Left colon (tissue), 2 donors: ENCODE measurements around the gene CDC42BPB. TPM values are rescaled to one million over a fixed set of nuclear protein-coding genes. Genes with fewer than 3 reads are reported as not detected.
"Not testable (repeated sequence)": the region's sequence is repeated elsewhere in the genome, so short reads cannot be mapped to it uniquely, and the experiment has no call there.

Experiments
- ATAC-seq: fragments of 200-7000 bp; cut with Tn5 transposase; one replicate; pipeline ENCODE4 v1.9.1; 2020; ENCODE audit warnings: mild to moderate bottlenecking, moderate library complexity
- DNase-seq, 2 donors: peaks; one replicate each; pipeline ENCODE4 v3.0.0-alpha.2; 2020
- intact Hi-C, 2 donors: fragments of 100-400 bp; cut with DNase I in 1 of 2; cut with micrococcal nuclease in 1 of 2; formaldehyde crosslinking; loops; one replicate each; pipeline versions ENCODE4 v1.11.2 to v1.14.0; 2022; cut with DNase I, micrococcal nuclease
- total RNA-seq, 2 donors: library from RNA; stranded (reverse); fragmentation: NEBNext Ultra II Directional; extraction: Animal tissue kit (Norgen Biotek cat#: 25700); gene quantifications; one replicate each; pipeline ENCODE4 v1.2.1, GENCODE V29; 2021
- donor health status: DM: no; HTN: no; CAD: no.
- donor health status: DM: yes; HTN: yes; CAD: no.

Gene CDC42BPB
- total RNA-seq, 2 donors from 2014 or later: 75.5 to 85.2 TPM

GRCh38 chr14:102906616-102907302, 150.6 kb downstream of the CDC42BPB start:
- no peak for ATAC-seq
- peak in 1 of 2 donors; percentile 18 for DNase-seq
- intact Hi-C loops: no loop called here

GRCh38 chr14:102905116-102906108, 151.9 kb downstream of the CDC42BPB start:
- no peak for ATAC-seq
- intact Hi-C loops: no loop called here
- no peak for DNase-seq

GRCh38 chr14:102903889-102904512, 153.3 kb downstream of the CDC42BPB start:
- DNase-seq (no peak), ATAC-seq (no peak)
- intact Hi-C loops: no loop called here

GRCh38 chr14:102903248-102903888, 154.0 kb downstream of the CDC42BPB start:
- no peak for ATAC-seq
- DNase-seq: no peak
- intact Hi-C loops: no loop called here

- no peak for DNase-seq
- no peak for ATAC-seq
- intact Hi-C loops: no loop called here
Observed at GRCh38 chr14:102902523-102903247, 154.7 kb downstream of the CDC42BPB start.

GRCh38 chr14:102902086-102902485, 155.3 kb downstream of the CDC42BPB start:
- no peak for DNase-seq
- ATAC-seq: no peak
- intact Hi-C loops: no loop called here

GRCh38 chr14:102901633-102902032, 155.7 kb downstream of the CDC42BPB start:
- ATAC-seq (no peak), DNase-seq (no peak)

GRCh38 chr14:102900631-102901571, 156.4 kb downstream of the CDC42BPB start:
- no peak for DNase-seq

More at GRCh38 chr14:102901633-102902032, 155.7 kb downstream of the CDC42BPB start:
- intact Hi-C loops: no loop called here

GRCh38 chr14:102899516-102899900, 157.8 kb downstream of the CDC42BPB start:
- DNase-seq (no peak), ATAC-seq (no peak)
- intact Hi-C loops: no loop called here

More at GRCh38 chr14:102900631-102901571, 156.4 kb downstream of the CDC42BPB start:
- no peak for ATAC-seq
- intact Hi-C loops: no loop called here

GRCh38 chr14:102898776-102899515, 158.4 kb downstream of the CDC42BPB start:
- ATAC-seq: no peak
- intact Hi-C loops: no loop called here
- DNase-seq: no peak

- intact Hi-C loops: no loop called here
- ATAC-seq (no peak), DNase-seq (no peak)
Observed at GRCh38 chr14:102898298-102898697, 159.1 kb downstream of the CDC42BPB start.

- intact Hi-C loops: no loop called here
Observed at GRCh38 chr14:102897299-102898027, 159.9 kb downstream of the CDC42BPB start.

GRCh38 chr14:102896735-102897134, 160.6 kb downstream of the CDC42BPB start:
- intact Hi-C loops, DNase-seq, ATAC-seq: not testable (repeated sequence)

More at GRCh38 chr14:102897299-102898027, 159.9 kb downstream of the CDC42BPB start:
- DNase-seq: no peak
- no peak for ATAC-seq

- DNase-seq (peak; percentile 32 to 62), ATAC-seq (peak; percentile 28)
- intact Hi-C loops: no loop called here
Observed at GRCh38 chr14:102893452-102893851, 163.9 kb downstream of the CDC42BPB start.

- intact Hi-C loops: no loop called here
- DNase-seq (no peak), ATAC-seq (no peak)
Observed at GRCh38 chr14:102892651-102893050, 164.7 kb downstream of the CDC42BPB start.

- DNase-seq: no peak
- ATAC-seq: no peak
- intact Hi-C loops: no loop called here
Observed at GRCh38 chr14:102891556-102891955, 165.8 kb downstream of the CDC42BPB start.
